GM12891 (cell line): Measurements from ENCODE around the gene DKC1.

Source experiments
- PAX5 ChIP-seq: IDR thresholded peaks from 2 replicates; pipeline ENCODE4 v1.6.1; 2011; ENCODE audit warnings: low read length, moderate library complexity, mild to moderate bottlenecking; ENCODE audit not compliant: insufficient read depth, severe bottlenecking
- POLR2A ChIP-seq: IDR thresholded peaks from 2 replicates; pipeline ENCODE4 v1.6.1; 2011; ENCODE audit warnings: low read depth, low read length, control low read depth
- POLR2AphosphoS5 ChIP-seq: IDR thresholded peaks from 2 replicates; pipeline ENCODE4 v1.6.1; 2011; ENCODE audit warnings: low read depth, low read length, control low read depth
- SPI1 ChIP-seq: IDR thresholded peaks from 2 replicates; pipeline ENCODE4 v1.6.1; 2011; ENCODE audit warnings: low read depth, low read length, control low read depth
- TAF1 ChIP-seq: IDR thresholded peaks from 2 replicates; pipeline ENCODE4 v1.6.1; 2011; ENCODE audit warnings: low read depth, low read length, control low read depth

GRCh38 chrX:154727418-154727817, 35.2 kb upstream of the DKC1 start:
- no peak for TF ChIP-seq POLR2AphosphoS5
- TF ChIP-seq POLR2A = no peak
- TF ChIP-seq TAF1 = no peak
- no peak for TF ChIP-seq SPI1
- TF ChIP-seq PAX5 = no peak
